Endothelial cell of umbilical vein (primary cell): ENCODE measurements around the gene KRT33B. TPM values are rescaled to one million over a fixed set of nuclear protein-coding genes. Genes with fewer than 3 reads are reported as not detected.

Experiments
- BruUV-seq: library from RNA; stranded (reverse); fragments of 400-500 nt; replicated peaks from 2 replicates; lab custom pipeline; 2021; lab: Mats Ljungman, UMichigan
- CTCF ChIA-PET: fragments of 300-600, 350-600 bp; sonication (Branson Sonifier 250); formaldehyde crosslinking; loops from one replicate; lab custom pipeline; 2021; ENCODE audit warnings: antibody characterized with exemption, inconsistent platforms; lab: Charles Lee
- POLR2A ChIA-PET: fragments of 300-600, 350-600 bp; sonication (Branson Sonifier 250); formaldehyde crosslinking; loops from one replicate; lab custom pipeline; 2021; ENCODE audit warnings: antibody characterized with exemption, inconsistent platforms; lab: Charles Lee
- DNase-seq: peaks from one replicate; pipeline ENCODE4 v3.0.0-alpha.2; 2011; ENCODE audit warnings: low read depth, low spot score
- FAIRE-seq: peaks from 2 replicates; lab custom pipeline; 2011; peaks lifted over from hg19 to GRCh38; lab: Jason Lieb, UNC
- H2AFZ ChIP-seq: 2 replicates; pipeline ENCODE4 v1.6.0; 2012; ENCODE audit warnings: low read depth, low read length, control low read depth, inconsistent platforms
- H3K27ac ChIP-seq: 2 replicates; pipeline ENCODE4 v1.5.1; 2011; ENCODE audit warnings: low read depth, mild to moderate bottlenecking, control low read depth, low read length, moderate library complexity; ENCODE audit not compliant: insufficient read depth
- H3K27me3 ChIP-seq, 2 experiments: 2 replicates each; pipeline versions ENCODE4 v1.6.0 to v1.6.1; 2011; ENCODE audit warnings: low read length in 2 of 2, mixed read lengths in 1 of 2; ENCODE audit not compliant: control insufficient read depth in 2 of 2, insufficient read depth in 2 of 2
- H3K36me3 ChIP-seq, 2 experiments: 2 replicates in 1 of 2; 3 replicates in 1 of 2; pipeline ENCODE4 v1.5.1; 2011; ENCODE audit warnings: low read length in 2 of 2, mild to moderate bottlenecking in 1 of 2, moderate library complexity in 1 of 2; ENCODE audit not compliant: control insufficient read depth in 2 of 2, insufficient read depth in 2 of 2; ENCODE audit errors: extremely low read depth in 1 of 2
- H3K4me1 ChIP-seq: 3 replicates; pipeline ENCODE4 v1.5.1; 2011; ENCODE audit warnings: mild to moderate bottlenecking, low read length; ENCODE audit not compliant: control insufficient read depth, insufficient read depth; ENCODE audit errors: extremely low read depth
- H3K4me2 ChIP-seq: 2 replicates; pipeline ENCODE4 v1.6.1; 2011; ENCODE audit warnings: low read length, control low read depth, mixed read lengths; ENCODE audit not compliant: insufficient read depth
- H3K4me3 ChIP-seq, 3 experiments: fragments of 200-600 bp in 1 of 3; sonication (generic), shearing (Covaris generic) in 1 of 3; replicated peaks in 1 of 3; 2 replicates each; pipeline ENCODE4 v1.5.1; 2011 to 2016; ENCODE audit warnings: control low read depth in 3 of 3, low read length in 3 of 3, mild to moderate bottlenecking in 2 of 3, inconsistent platforms in 1 of 3, low read depth in 1 of 3, moderate library complexity in 1 of 3; ENCODE audit not compliant: insufficient read depth in 1 of 3
- H3K79me2 ChIP-seq: 2 replicates; pipeline ENCODE4 v1.6.0; 2012; ENCODE audit warnings: low read length, inconsistent platforms; ENCODE audit not compliant: control insufficient read depth, insufficient read depth
- H3K9ac ChIP-seq: replicated peaks from 2 replicates; pipeline ENCODE3; 2011; ENCODE audit warnings: low read length, control low read depth; ENCODE audit not compliant: insufficient read depth; ENCODE audit errors: extremely low read depth
- H3K9me1 ChIP-seq: replicated peaks from 3 replicates; pipeline ENCODE4 v1.6.0; 2011; ENCODE audit warnings: mild to moderate bottlenecking, low read length; ENCODE audit not compliant: control insufficient read depth, insufficient read depth; ENCODE audit errors: extremely low read depth
- H3K9me3 ChIP-seq: replicated peaks from 2 replicates; pipeline ENCODE4 v1.5.1; 2012; ENCODE audit warnings: low read length, inconsistent platforms; ENCODE audit not compliant: control insufficient read depth, insufficient read depth
- H4K20me1 ChIP-seq: replicated peaks from 2 replicates; pipeline ENCODE3; 2011; ENCODE audit warnings: mild to moderate bottlenecking, low read length; ENCODE audit not compliant: control insufficient read depth, insufficient read depth; ENCODE audit errors: extremely low read depth
- CTCF ChIP-seq, 2 donors: IDR thresholded peaks; 1 replicate in 1 of 2; 2 replicates in 1 of 2; pipeline ENCODE4 v1.5.1; 2011; ENCODE audit warnings: low read length in 2 of 2, mild to moderate bottlenecking in 2 of 2, moderate library complexity in 2 of 2, control low read depth in 1 of 2, inconsistent platforms in 1 of 2, low read depth in 1 of 2; ENCODE audit not compliant: insufficient read depth in 1 of 2; ENCODE audit errors: extremely low read depth in 1 of 2
- EZH2 ChIP-seq: IDR thresholded peaks from 2 replicates; pipeline ENCODE4 v1.6.1; 2012; ENCODE audit warnings: borderline replicate concordance, low read depth, mild to moderate bottlenecking, moderate library complexity, low read length, inconsistent platforms; ENCODE audit not compliant: severe bottlenecking
- FOS ChIP-seq: IDR thresholded peaks from 2 replicates; pipeline ENCODE4 v1.6.1; 2011; ENCODE audit warnings: mild to moderate bottlenecking, low read length, moderate library complexity, borderline replicate concordance; ENCODE audit not compliant: insufficient read depth
- GATA2 ChIP-seq: IDR thresholded peaks from 2 replicates; pipeline ENCODE4 v1.7.0; 2011; ENCODE audit warnings: low read depth, mild to moderate bottlenecking, moderate library complexity, mixed read lengths, low read length; ENCODE audit not compliant: insufficient read length, insufficient read depth
- JUN ChIP-seq: IDR thresholded peaks from 2 replicates; pipeline ENCODE4 v1.6.1; 2011; ENCODE audit warnings: borderline replicate concordance, low read depth; ENCODE audit not compliant: insufficient read length, insufficient read depth
- MAX ChIP-seq: IDR thresholded peaks from 2 replicates; pipeline ENCODE4 v1.6.1; 2011; ENCODE audit not compliant: insufficient read depth, insufficient read length
- MYC ChIP-seq: IDR thresholded peaks from one replicate; pipeline ENCODE4 v1.6.1; 2011; ENCODE audit warnings: mild to moderate bottlenecking, low read depth, low read length
- POLR2A ChIP-seq: IDR thresholded peaks from 2 replicates; pipeline ENCODE4 v1.6.1; 2012; ENCODE audit warnings: low read depth, mild to moderate bottlenecking, control low read depth, low read length
- POLR2AphosphoS5 ChIP-seq: IDR thresholded peaks from 2 replicates; pipeline ENCODE4 v1.6.1; 2012; ENCODE audit warnings: low read depth, mild to moderate bottlenecking, control low read depth, low read length, moderate library complexity; ENCODE audit not compliant: insufficient read depth
- dilution Hi-C: fragments of 300-500 bp; cut with MboI; formaldehyde crosslinking; loops from one replicate; pipeline ENCODE4 v1.15.0; 2019; ENCODE audit warnings: low sequenced_read_pairs; ENCODE audit not compliant: extremely low pct_ligation_motif_present
- intact Hi-C: fragments of 100-400 bp; cut with micrococcal nuclease; formaldehyde crosslinking; loops from one replicate; pipeline ENCODE4 v1.10.0; 2022
- polyA plus RNA-seq, 4 experiments: library from polyadenylated mRNA; depleted of rRNA in 3 of 4; stranded (reverse) in 3 of 4; unstranded in 1 of 4; fragments of >200 nt; gene quantifications; 2 replicates each; pipeline versions ENCODE4 v1.2.1 to v1.2.3, GENCODE V29; 2011 to 2012; ENCODE audit warnings: missing spikeins in 1 of 4
- total RNA-seq: library from RNA; stranded (reverse); gene quantifications from 2 replicates; pipeline ENCODE4 v1.2.3, GENCODE V29; 2021

Gene KRT33B
- total and polyA plus RNA-seq, 2 donors (not counting 3 experiments of a cell fraction or from before 2014, with no cell fraction given): not detected

- ChIA-PET POLR2A (no interaction called here), CTCF (no interaction called here)
- TF ChIP-seq JUN (no peak), EZH2 (no peak), CTCF (IDR thresholded peaks at IDR 0.05; ENCODE audit: extremely low read depth in 1 of 2, insufficient read depth in 1 of 2, low read depth in 1 of 2, low read length in 2 of 2) (no peak), MAX (no peak), POLR2A (no peak), FOS (no peak), POLR2AphosphoS5 (no peak), GATA2 (no peak), MYC (no peak)
- no peak within 1 kb of the TSS for H3K27ac ChIP-seq
- H4K20me1 ChIP-seq: no peaks in the 10 kb centered on the region
- BruUV-seq: no TSS peak
- H3K36me3 ChIP-seq: no peaks in the 10 kb centered on the region
- H3K4me1 ChIP-seq: no peaks in the 10 kb centered on the region
- intact Hi-C loops: no loop called here
- H3K9ac ChIP-seq: no peak within 1 kb of the TSS
- FAIRE-seq: no peak
- no peaks in the 10 kb centered on the region for H3K9me3 ChIP-seq
- no peaks in the 10 kb centered on the region for H3K9me1 ChIP-seq
- no peaks in the 10 kb centered on the region for H3K79me2 ChIP-seq
- H3K27me3 ChIP-seq: peaks cover 0 to 2% of the 10 kb centered on the region in 2 experiments
- H2AFZ ChIP-seq: no peak within 1 kb of the TSS
- no peak within 1 kb of the TSS for H3K4me2 ChIP-seq
- no peak for DNase-seq
- H3K4me3 ChIP-seq: no peak within 1 kb of the TSS
- dilution Hi-C loops: no loop called here
These were observed 54.3 kb downstream of the KRT33B start, which contains the start of gene KRTAP17-1 for GRCh38 chr17:41315204-41315794. Gene KRTAP17-1, minus strand, starts transcription at chr17:41315710. Its CDS starts 60 bp downstream, at chr17:41315650.

Other genes starting within 250 kb of the KRT33B start
Only the 30 nearest of the 32 such genes appear.
- not detected in 2 replicates for gene KRTAP4-6, start 229.3 kb downstream of the KRT33B start, total RNA-seq
- not detected in 2 replicates for gene KRTAP4-6, start 229.3 kb downstream of the KRT33B start, polyA plus RNA-seq
- not detected in 2 replicates for gene KRTAP4-5, start 220.0 kb downstream of the KRT33B start, total RNA-seq
- gene KRTAP4-5, start 220.0 kb downstream of the KRT33B start, polyA plus RNA-seq: not detected in 2 replicates
- not detected in 2 replicates for gene KRTAP4-4, start 209.1 kb downstream of the KRT33B start, total RNA-seq
- not detected in 2 replicates for gene KRTAP4-4, start 209.1 kb downstream of the KRT33B start, polyA plus RNA-seq
- gene KRTAP4-3, start 201.6 kb downstream of the KRT33B start, total RNA-seq: not detected in 2 replicates
- not detected in 2 replicates for gene KRTAP4-3, start 201.6 kb downstream of the KRT33B start, polyA plus RNA-seq
- gene KRTAP4-2, start 191.6 kb downstream of the KRT33B start, total RNA-seq: not detected in 2 replicates
- not detected in 2 replicates for gene KRTAP4-2, start 191.6 kb downstream of the KRT33B start, polyA plus RNA-seq
- gene KRTAP4-1, start 184.9 kb downstream of the KRT33B start, total RNA-seq: not detected in 2 replicates
- not detected in 2 replicates for gene KRTAP4-1, start 184.9 kb downstream of the KRT33B start, polyA plus RNA-seq
- not detected in 2 replicates for gene KRTAP9-1, start 179.9 kb downstream of the KRT33B start, total RNA-seq
- not detected in 2 replicates for gene KRTAP9-1, start 179.9 kb downstream of the KRT33B start, polyA plus RNA-seq
- not detected in 2 replicates for gene KRTAP9-2, start 143.2 kb downstream of the KRT33B start, total RNA-seq
- gene KRTAP9-2, start 143.2 kb downstream of the KRT33B start, polyA plus RNA-seq: not detected in 2 replicates
- not detected in 2 replicates for gene KRTAP9-3, start 137.4 kb downstream of the KRT33B start, total RNA-seq
- gene KRTAP9-3, start 137.4 kb downstream of the KRT33B start, polyA plus RNA-seq: not detected in 2 replicates
- not detected in 2 replicates for gene KRTAP9-8, start 131.8 kb downstream of the KRT33B start, total RNA-seq
- gene KRTAP9-8, start 131.8 kb downstream of the KRT33B start, polyA plus RNA-seq: not detected in 2 replicates
- not detected in 2 replicates for gene KRTAP9-4, start 120.1 kb downstream of the KRT33B start, total RNA-seq
- not detected in 2 replicates for gene KRTAP9-4, start 120.1 kb downstream of the KRT33B start, polyA plus RNA-seq
- not detected in 2 replicates for gene KRTAP9-9, start 114.4 kb downstream of the KRT33B start, total RNA-seq
- not detected in 2 replicates for gene KRTAP9-9, start 114.4 kb downstream of the KRT33B start, polyA plus RNA-seq
- gene KRTAP9-6, start 104.4 kb downstream of the KRT33B start, total RNA-seq: not detected in 2 replicates
- not detected in 2 replicates for gene KRTAP9-6, start 104.4 kb downstream of the KRT33B start, polyA plus RNA-seq
- gene KRTAP9-7, start 94.1 kb downstream of the KRT33B start, total RNA-seq: not detected in 2 replicates
- gene KRTAP9-7, start 94.1 kb downstream of the KRT33B start, polyA plus RNA-seq: not detected in 2 replicates
- not detected in 2 replicates for gene KRTAP29-1, start 67.0 kb downstream of the KRT33B start, total RNA-seq
- gene KRTAP29-1, start 67.0 kb downstream of the KRT33B start, polyA plus RNA-seq: not detected in 2 replicates
- gene KRTAP16-1, start 60.5 kb downstream of the KRT33B start, total RNA-seq: not detected in 2 replicates
- not detected in 2 replicates for gene KRTAP16-1, start 60.5 kb downstream of the KRT33B start, polyA plus RNA-seq
- gene KRTAP17-1, start 54.1 kb downstream of the KRT33B start, total RNA-seq: not detected in 2 replicates
- gene KRTAP17-1, start 54.1 kb downstream of the KRT33B start, polyA plus RNA-seq: not detected in 2 replicates
- gene KRT33A, start 19.0 kb downstream of the KRT33B start, total RNA-seq: not detected in 2 replicates
- gene KRT33A, start 19.0 kb downstream of the KRT33B start, polyA plus RNA-seq: not detected in 2 replicates
- not detected in 2 replicates for gene KRT34, start 12.5 kb upstream of the KRT33B start, total RNA-seq
- not detected in 2 replicates for gene KRT34, start 12.5 kb upstream of the KRT33B start, polyA plus RNA-seq
- not detected in 2 replicates for gene KRT31, start 27.8 kb upstream of the KRT33B start, total RNA-seq
- gene KRT31, start 27.8 kb upstream of the KRT33B start, polyA plus RNA-seq: not detected in 2 replicates
- not detected in 2 replicates for gene KRT37, start 54.8 kb upstream of the KRT33B start, total RNA-seq
- not detected in 2 replicates for gene KRT37, start 54.8 kb upstream of the KRT33B start, polyA plus RNA-seq
- not detected in 2 replicates for gene KRT38, start 71.2 kb upstream of the KRT33B start, total RNA-seq
- gene KRT38, start 71.2 kb upstream of the KRT33B start, polyA plus RNA-seq: not detected in 2 replicates
- not detected in 2 replicates for gene KRT32, start 97.6 kb upstream of the KRT33B start, total RNA-seq
- gene KRT32, start 97.6 kb upstream of the KRT33B start, polyA plus RNA-seq: not detected in 2 replicates
- not detected in 2 replicates for gene KRT35, start 111.3 kb upstream of the KRT33B start, total RNA-seq
- 0.08 TPM in 1 of 2 replicates, not detected in the other for gene KRT35, start 111.3 kb upstream of the KRT33B start, polyA plus RNA-seq
- not detected in 2 replicates for gene KRT36, start 120.1 kb upstream of the KRT33B start, total RNA-seq
- gene KRT36, start 120.1 kb upstream of the KRT33B start, polyA plus RNA-seq: 0.04 and 0.11 TPM in 2 replicates
- gene KRT13, start 135.8 kb upstream of the KRT33B start, total RNA-seq: not detected in 2 replicates
- not detected in 2 replicates for gene KRT13, start 135.8 kb upstream of the KRT33B start, polyA plus RNA-seq
- gene KRT15, start 149.1 kb upstream of the KRT33B start, total RNA-seq: 2.8 TPM in 2 replicates
- gene KRT15, start 149.1 kb upstream of the KRT33B start, polyA plus RNA-seq: 0.68 and 0.83 TPM in 2 replicates
- gene KRT19, start 158.5 kb upstream of the KRT33B start, total RNA-seq: 14.9 and 23.3 TPM in 2 replicates
- gene KRT19, start 158.5 kb upstream of the KRT33B start, polyA plus RNA-seq: 12.9 and 20.1 TPM in 2 replicates
- not detected in 2 replicates for gene KRT9, start 202.2 kb upstream of the KRT33B start, total RNA-seq
- gene KRT9, start 202.2 kb upstream of the KRT33B start, polyA plus RNA-seq: not detected in 2 replicates
- gene KRT14, start 217.1 kb upstream of the KRT33B start, total RNA-seq: 0.18 and 0.66 TPM in 2 replicates
- 0.11 and 0.12 TPM in 2 replicates for gene KRT14, start 217.1 kb upstream of the KRT33B start, polyA plus RNA-seq